HepG2 (cell line): Measurements from ENCODE around the gene RRP12. TPM values are rescaled to one million over a fixed set of nuclear protein-coding genes. Genes with fewer than 3 reads are reported as not detected.

Source experiments
- ATF7-NPFF ChIP-seq: sonication (generic); formaldehyde crosslinking; IDR thresholded peaks from 2 replicates; pipeline ENCODE4 v1.8.1; 2023; ENCODE audit warnings: mild to moderate bottlenecking, low read depth, missing genetic modification reagents, moderate library complexity
- CHCHD3 ChIP-seq: sonication (generic); formaldehyde crosslinking; IDR thresholded peaks from 2 replicates; pipeline ENCODE4 v1.8.0; 2022; ENCODE audit warnings: mild to moderate bottlenecking, missing genetic modification reagents, moderate library complexity
- FOSL2 ChIP-seq: sonication (generic); formaldehyde crosslinking; IDR thresholded peaks from 2 replicates; pipeline ENCODE4 v1.4.0; 2020; ENCODE audit warnings: missing genetic modification reagents
- FOXJ3 ChIP-seq: sonication (generic); formaldehyde crosslinking; IDR thresholded peaks from 2 replicates; pipeline ENCODE4 v1.4.0; 2020; ENCODE audit warnings: missing genetic modification reagents, mild to moderate bottlenecking, borderline replicate concordance
- GTF3A ChIP-seq: sonication (generic); formaldehyde crosslinking; conservative IDR thresholded peaks from 2 replicates; pipeline ENCODE4 v1.4.0; 2020; ENCODE audit warnings: mild to moderate bottlenecking, missing genetic modification reagents
- HOXA7 ChIP-seq: sonication (generic); formaldehyde crosslinking; IDR thresholded peaks from 2 replicates; pipeline ENCODE4 v1.8.1; 2022; ENCODE audit warnings: mild to moderate bottlenecking, missing genetic modification reagents, moderate library complexity
- MYNN ChIP-seq: sonication (generic); formaldehyde crosslinking; IDR thresholded peaks from 2 replicates; pipeline ENCODE4 v1.4.0; 2020; ENCODE audit warnings: mild to moderate bottlenecking, low read depth, missing genetic modification reagents
- NFYC ChIP-seq: IDR thresholded peaks from 2 replicates; pipeline ENCODE4 v1.6.1; 2016; ENCODE audit warnings: missing genetic modification reagents, missing compliant biosample characterization
- NR2C2 ChIP-seq: sonication (generic); formaldehyde crosslinking; IDR thresholded peaks from 2 replicates; pipeline ENCODE4 v1.4.0; 2020; ENCODE audit warnings: missing genetic modification reagents, mild to moderate bottlenecking, moderate library complexity, borderline replicate concordance
- POLR2A ChIP-seq, 2 experiments: IDR thresholded peaks; 2 replicates each; pipeline ENCODE4 v1.6.1; 2011; ENCODE audit warnings: low read depth in 2 of 2, low read length in 2 of 2, mild to moderate bottlenecking in 1 of 2, moderate library complexity in 1 of 2; ENCODE audit not compliant: insufficient read depth in 1 of 2
- REXO4 ChIP-seq: sonication (generic); formaldehyde crosslinking; IDR thresholded peaks from 2 replicates; pipeline ENCODE4 v1.8.0; 2022; ENCODE audit warnings: missing genetic modification reagents, mild to moderate bottlenecking, borderline replicate concordance
- TOE1 ChIP-seq: sonication (generic); formaldehyde crosslinking; IDR thresholded peaks from 2 replicates; pipeline ENCODE4 v1.4.0; 2020; ENCODE audit warnings: mild to moderate bottlenecking, missing genetic modification reagents
- ZIK1 ChIP-seq: sonication (generic); formaldehyde crosslinking; IDR thresholded peaks from 2 replicates; pipeline ENCODE4 v1.5.0; 2020; ENCODE audit warnings: mild to moderate bottlenecking, low read depth, missing genetic modification reagents, borderline replicate concordance
- ZNF274 ChIP-seq: sonication (generic); formaldehyde crosslinking; IDR thresholded peaks from 2 replicates; pipeline ENCODE4 v1.5.1; 2020; ENCODE audit warnings: mild to moderate bottlenecking, missing genetic modification reagents
- ZNF788 ChIP-seq: sonication (generic); formaldehyde crosslinking; IDR thresholded peaks from 2 replicates; pipeline ENCODE4 v1.5.0; 2020; ENCODE audit warnings: mild to moderate bottlenecking, missing genetic modification reagents, borderline replicate concordance
- ZSCAN22 ChIP-seq: sonication (generic); formaldehyde crosslinking; IDR thresholded peaks from 2 replicates; pipeline ENCODE4 v1.4.0; 2020; ENCODE audit warnings: mild to moderate bottlenecking, missing genetic modification reagents
- polyA plus RNA-seq, 8 experiments: library from polyadenylated mRNA; depleted of rRNA in 3 of 8; stranded (reverse) in 7 of 8; unstranded in 1 of 8; fragments of >200 nt; fragmentation: Illumina TruSeq in 4 of 8; extraction: Trizol in 4 of 8; gene quantifications; 2 replicates each; pipeline versions ENCODE4 v1.2.1 to v1.2.3, GENCODE V29; 2011 to 2016; ENCODE audit warnings: low read depth in 4 of 8, missing spikeins in 1 of 8, mixed read lengths in 1 of 8; ENCODE audit not compliant: insufficient read depth in 1 of 8
- total RNA-seq, 5 experiments: library from RNA; depleted of rRNA; stranded (reverse); fragments of >200 nt; fragmentation: Illumina TruSeq; extraction: Trizol; gene quantifications; 2 replicates each; pipeline ENCODE4 v1.2.3, GENCODE V29; 2016; ENCODE audit warnings: low read depth in 1 of 5
- TF ChIP-seq, protein P1 (sequence below), 2 experiments: sonication (generic) in 1 of 2; formaldehyde crosslinking in 1 of 2; IDR thresholded peaks; 2 replicates each; pipeline versions ENCODE4 v1.6.1 to v1.9.0; 2014 to 2022; ENCODE audit warnings: antibody characterized with exemption in 1 of 2, borderline replicate concordance in 1 of 2, inconsistent platforms in 1 of 2, low read depth in 1 of 2, missing genetic modification reagents in 1 of 2
- TF ChIP-seq, protein P2 (sequence below): sonication (generic); formaldehyde crosslinking; IDR thresholded peaks from 2 replicates; pipeline ENCODE4 v1.8.1; 2023; ENCODE audit warnings: missing genetic modification reagents, inconsistent platforms, borderline replicate concordance
- TF ChIP-seq, protein P3 (sequence below): IDR thresholded peaks from 2 replicates; pipeline ENCODE4 v1.6.1; 2016; ENCODE audit warnings: mild to moderate bottlenecking
- TF ChIP-seq, protein P4 (sequence below): sonication (generic); formaldehyde crosslinking; IDR thresholded peaks from 2 replicates; pipeline ENCODE4 v1.5.0; 2020; ENCODE audit warnings: missing genetic modification reagents, mild to moderate bottlenecking, borderline replicate concordance

RRP12 gene
- total and polyA plus RNA-seq, 2 of the 13 experiments (the other 11 are each of a cell fraction or from before 2014, with no cell fraction given) = 13.2 to 39.4 TPM

DNA sequence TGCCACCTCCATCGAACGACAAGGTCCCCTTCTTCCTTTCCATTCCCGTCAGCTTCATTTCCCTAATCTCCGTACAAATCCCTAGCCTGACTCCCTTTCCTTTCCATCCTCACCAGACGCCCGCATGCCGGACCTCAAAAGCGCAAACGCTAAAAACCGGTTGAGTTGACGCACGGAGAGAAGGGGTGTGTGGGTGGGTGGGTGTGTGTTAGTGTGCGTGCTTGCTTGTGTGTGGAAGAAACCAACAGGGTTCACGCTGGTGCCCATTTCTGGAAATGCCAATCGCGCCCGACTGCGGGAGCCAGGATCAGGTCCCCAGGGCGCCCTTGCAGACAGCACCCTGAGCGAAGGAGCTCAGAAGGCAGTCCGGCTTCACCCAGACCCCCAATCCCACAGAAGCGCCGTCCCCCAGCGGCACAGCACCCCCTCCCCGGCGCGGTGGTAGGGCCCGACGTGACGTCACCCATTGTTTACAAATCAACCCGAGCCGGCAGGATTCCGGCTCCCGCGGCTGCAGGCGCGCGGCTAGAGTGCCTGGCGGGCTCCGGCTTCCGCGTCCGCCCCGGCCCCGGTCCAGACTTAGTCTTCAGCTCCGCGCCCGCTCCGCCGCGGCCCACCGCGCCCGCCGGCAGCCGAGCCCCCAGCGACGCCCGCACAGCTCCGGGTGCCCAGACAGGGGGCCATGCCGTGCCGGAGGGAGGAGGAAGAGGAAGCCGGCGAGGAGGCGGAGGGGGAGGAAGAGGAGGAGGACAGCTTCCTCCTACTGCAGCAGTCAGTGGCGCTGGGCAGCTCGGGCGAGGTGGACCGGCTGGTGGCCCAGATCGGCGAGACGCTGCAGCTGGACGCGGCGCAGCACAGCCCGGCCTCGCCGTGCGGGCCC lies 82.1 kb downstream of the RRP12 start, which contains the start of gene FRAT1 (continued):
- TF ChIP-seq ZSCAN22 (CRISPR knock-in tag) (no peak), ZIK1 (CRISPR knock-in tag) (no peak), TOE1 (no peak), ATF7-NPFF (CRISPR knock-in tag) (peak; percentile 66), NFYC (CRISPR knock-in tag) (no peak), REXO4 (CRISPR knock-in tag) (no peak), POLR2A (IDR thresholded peaks at IDR 0.05; ENCODE audit: insufficient read depth in 1 of 2, low read depth in 2 of 2, low read length in 2 of 2) (peak; percentile 49 to 62; a peak in 3 of 4 replicates), HOXA7 (CRISPR knock-in tag) (no peak), FOSL2 (CRISPR knock-in tag) (peak; percentile 57; the same call in 1 of the 2 replicates), NR2C2 (0 out of 2 replicates have a peak, but pooled peaks have one; percentile 36), ZNF788 (peak; percentile 52; the same call in 1 of the 2 replicates), CHCHD3 (no peak), MYNN (CRISPR knock-in tag) (no peak), GTF3A (CRISPR knock-in tag) (no peak), ZNF274 (peak; percentile 52; the same call in 1 of the 2 replicates), FOXJ3 (CRISPR knock-in tag) (no peak)
- TF ChIP-seq, protein P1, sequence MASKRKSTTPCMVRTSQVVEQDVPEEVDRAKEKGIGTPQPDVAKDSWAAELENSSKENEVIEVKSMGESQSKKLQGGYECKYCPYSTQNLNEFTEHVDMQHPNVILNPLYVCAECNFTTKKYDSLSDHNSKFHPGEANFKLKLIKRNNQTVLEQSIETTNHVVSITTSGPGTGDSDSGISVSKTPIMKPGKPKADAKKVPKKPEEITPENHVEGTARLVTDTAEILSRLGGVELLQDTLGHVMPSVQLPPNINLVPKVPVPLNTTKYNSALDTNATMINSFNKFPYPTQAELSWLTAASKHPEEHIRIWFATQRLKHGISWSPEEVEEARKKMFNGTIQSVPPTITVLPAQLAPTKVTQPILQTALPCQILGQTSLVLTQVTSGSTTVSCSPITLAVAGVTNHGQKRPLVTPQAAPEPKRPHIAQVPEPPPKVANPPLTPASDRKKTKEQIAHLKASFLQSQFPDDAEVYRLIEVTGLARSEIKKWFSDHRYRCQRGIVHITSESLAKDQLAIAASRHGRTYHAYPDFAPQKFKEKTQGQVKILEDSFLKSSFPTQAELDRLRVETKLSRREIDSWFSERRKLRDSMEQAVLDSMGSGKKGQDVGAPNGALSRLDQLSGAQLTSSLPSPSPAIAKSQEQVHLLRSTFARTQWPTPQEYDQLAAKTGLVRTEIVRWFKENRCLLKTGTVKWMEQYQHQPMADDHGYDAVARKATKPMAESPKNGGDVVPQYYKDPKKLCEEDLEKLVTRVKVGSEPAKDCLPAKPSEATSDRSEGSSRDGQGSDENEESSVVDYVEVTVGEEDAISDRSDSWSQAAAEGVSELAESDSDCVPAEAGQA (IDR thresholded peaks at IDR 0.05; ENCODE audit: low read depth) = peak; percentile 25; the same call in 1 of the 2 replicates
- TF ChIP-seq, protein P1 (CRISPR knock-in tag; IDR thresholded peaks at IDR 0.05; ENCODE audit: borderline replicate concordance) = no peak
- TF ChIP-seq, protein P2, sequence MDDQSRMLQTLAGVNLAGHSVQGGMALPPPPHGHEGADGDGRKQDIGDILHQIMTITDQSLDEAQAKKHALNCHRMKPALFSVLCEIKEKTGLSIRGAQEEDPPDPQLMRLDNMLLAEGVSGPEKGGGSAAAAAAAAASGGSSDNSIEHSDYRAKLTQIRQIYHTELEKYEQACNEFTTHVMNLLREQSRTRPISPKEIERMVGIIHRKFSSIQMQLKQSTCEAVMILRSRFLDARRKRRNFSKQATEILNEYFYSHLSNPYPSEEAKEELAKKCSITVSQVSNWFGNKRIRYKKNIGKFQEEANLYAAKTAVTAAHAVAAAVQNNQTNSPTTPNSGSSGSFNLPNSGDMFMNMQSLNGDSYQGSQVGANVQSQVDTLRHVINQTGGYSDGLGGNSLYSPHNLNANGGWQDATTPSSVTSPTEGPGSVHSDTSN = no peak
- TF ChIP-seq, protein P3, sequence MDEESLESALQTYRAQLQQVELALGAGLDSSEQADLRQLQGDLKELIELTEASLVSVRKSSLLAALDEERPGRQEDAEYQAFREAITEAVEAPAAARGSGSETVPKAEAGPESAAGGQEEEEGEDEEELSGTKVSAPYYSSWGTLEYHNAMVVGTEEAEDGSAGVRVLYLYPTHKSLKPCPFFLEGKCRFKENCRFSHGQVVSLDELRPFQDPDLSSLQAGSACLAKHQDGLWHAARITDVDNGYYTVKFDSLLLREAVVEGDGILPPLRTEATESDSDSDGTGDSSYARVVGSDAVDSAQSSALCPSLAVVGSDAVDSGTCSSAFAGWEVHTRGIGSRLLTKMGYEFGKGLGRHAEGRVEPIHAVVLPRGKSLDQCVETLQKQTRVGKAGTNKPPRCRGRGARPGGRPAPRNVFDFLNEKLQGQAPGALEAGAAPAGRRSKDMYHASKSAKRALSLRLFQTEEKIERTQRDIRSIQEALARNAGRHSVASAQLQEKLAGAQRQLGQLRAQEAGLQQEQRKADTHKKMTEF (CRISPR knock-in tag) = no peak
- TF ChIP-seq, protein P4, sequence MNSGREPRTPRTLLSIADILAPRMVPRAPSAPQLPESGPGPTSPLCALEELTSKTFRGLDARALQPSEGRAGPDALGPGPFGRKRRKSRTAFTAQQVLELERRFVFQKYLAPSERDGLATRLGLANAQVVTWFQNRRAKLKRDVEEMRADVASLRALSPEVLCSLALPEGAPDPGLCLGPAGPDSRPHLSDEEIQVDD (CRISPR knock-in tag) = no peak
